HEK293 (cell line): ENCODE results near the gene SLC38A8.

ENCODE experiments used
- CTCF ChIA-PET: fragments of 350-600 bp; formaldehyde crosslinking; extraction: SDS; loops from one replicate; lab custom pipeline; 2021; ENCODE audit warnings: antibody characterized with exemption; lab: Yijun Ruan, JAX
- POLR2A ChIA-PET: fragments of 300-600 bp; formaldehyde crosslinking; extraction: SDS; loops from one replicate; lab custom pipeline; 2020; ENCODE audit warnings: antibody characterized with exemption, inconsistent platforms; lab: Yijun Ruan, JAX
- H3K27ac ChIP-seq: fragments of 200-500 bp; sonication (Bioruptor generic); 2 replicates; pipeline ENCODE4 v1.5.1; 2014; ENCODE audit warnings: low read depth, low read length, control low read depth, inconsistent platforms; ENCODE audit errors: extremely low read depth
- H3K36me3 ChIP-seq, 2 experiments: fragments of 200-500 bp in 1 of 2; sonication (Bioruptor generic) in 1 of 2; 1 replicate in 1 of 2; 2 replicates in 1 of 2; pipeline ENCODE4 v1.5.1; 2014 to 2017; ENCODE audit warnings: inconsistent platforms in 2 of 2, low read length in 2 of 2; ENCODE audit not compliant: control insufficient read depth in 2 of 2, insufficient read depth in 1 of 2
- H3K4me1 ChIP-seq: fragments of 200-500 bp; sonication (Bioruptor generic); 2 replicates; pipeline ENCODE4 v1.5.1; 2014; ENCODE audit warnings: mild to moderate bottlenecking, low read length, inconsistent platforms; ENCODE audit not compliant: control insufficient read depth, insufficient read depth
- H3K4me3 ChIP-seq: 2 replicates; pipeline ENCODE4 v1.5.1; 2011; ENCODE audit warnings: low read depth, mild to moderate bottlenecking, control low read depth, low read length, moderate library complexity
- H3K9me3 ChIP-seq: fragments of 200-500 bp; sonication (Bioruptor generic); 2 replicates; pipeline ENCODE4 v1.5.1; 2014; ENCODE audit warnings: low read depth, low read length, inconsistent platforms; ENCODE audit not compliant: control insufficient read depth, insufficient read depth
- INSM2 ChIP-seq: fragments of 450-650 bp; formaldehyde crosslinking; IDR thresholded peaks from 2 replicates; pipeline ENCODE4 v1.5.1; 2016; ENCODE audit warnings: missing biosample characterization, missing genetic modification characterization
- KLF1 ChIP-seq: fragments of 450-650 bp; formaldehyde crosslinking; IDR thresholded peaks from 2 replicates; pipeline ENCODE4 v1.5.1; 2016; ENCODE audit warnings: missing biosample characterization, missing genetic modification characterization
- KLF8 ChIP-seq: fragments of 450-650 bp; formaldehyde crosslinking; IDR thresholded peaks from 2 replicates; pipeline ENCODE4 v1.5.1; 2016; ENCODE audit warnings: missing biosample characterization, missing genetic modification characterization
- PBX3 ChIP-seq: sonication (generic); formaldehyde crosslinking; IDR thresholded peaks from 2 replicates; pipeline ENCODE4 v1.8.1; 2022; ENCODE audit warnings: mild to moderate bottlenecking, moderate library complexity, missing genetic modification reagents
- REPIN1 ChIP-seq: fragments of 450-650 bp; formaldehyde crosslinking; IDR thresholded peaks from 2 replicates; pipeline ENCODE4 v1.5.1; 2017; ENCODE audit warnings: missing biosample characterization, missing genetic modification characterization, low read depth
- TSHZ1 ChIP-seq: fragments of 450-650 bp; formaldehyde crosslinking; IDR thresholded peaks from 2 replicates; pipeline ENCODE4 v1.5.1; 2016; ENCODE audit warnings: missing biosample characterization, missing genetic modification characterization, borderline replicate concordance
- ZBTB21 ChIP-seq: fragments of 450-650 bp; formaldehyde crosslinking; IDR thresholded peaks from 2 replicates; pipeline ENCODE4 v1.5.1; 2017; ENCODE audit warnings: missing biosample characterization, missing genetic modification characterization
- ZFHX2 ChIP-seq: fragments of 450-650 bp; formaldehyde crosslinking; conservative IDR thresholded peaks from 2 replicates; pipeline ENCODE4 v1.5.1; 2016; ENCODE audit warnings: missing biosample characterization, missing genetic modification characterization
- ZNF133 ChIP-seq: fragments of 450-650 bp; formaldehyde crosslinking; IDR thresholded peaks from 2 replicates; pipeline ENCODE4 v1.5.1; 2016; ENCODE audit warnings: missing biosample characterization, missing genetic modification characterization
- ZNF223 ChIP-seq: fragments of 450-650 bp; formaldehyde crosslinking; IDR thresholded peaks from 2 replicates; pipeline ENCODE4 v1.5.1; 2016; ENCODE audit warnings: missing biosample characterization, missing genetic modification characterization
- ZNF280D ChIP-seq: fragments of 450-650 bp; formaldehyde crosslinking; IDR thresholded peaks from 2 replicates; pipeline ENCODE4 v1.5.1; 2016; ENCODE audit warnings: missing biosample characterization, missing genetic modification characterization
- ZNF521 ChIP-seq: fragments of 450-650 bp; formaldehyde crosslinking; IDR thresholded peaks from 2 replicates; pipeline ENCODE4 v1.5.1; 2017; ENCODE audit warnings: missing biosample characterization, mild to moderate bottlenecking, missing genetic modification characterization
- ZNF621 ChIP-seq: fragments of 450-650 bp; formaldehyde crosslinking; IDR thresholded peaks from 2 replicates; pipeline ENCODE4 v1.5.1; 2017; ENCODE audit warnings: missing biosample characterization, missing genetic modification characterization
- ZNF639 ChIP-seq: fragments of 450-650 bp; formaldehyde crosslinking; IDR thresholded peaks from 2 replicates; pipeline ENCODE4 v1.5.1; 2016; ENCODE audit warnings: missing biosample characterization, missing genetic modification characterization
- ZNF768 ChIP-seq: fragments of 450-650 bp; formaldehyde crosslinking; IDR thresholded peaks from 2 replicates; pipeline ENCODE4 v1.5.1; 2018; ENCODE audit warnings: missing biosample characterization, mild to moderate bottlenecking, missing genetic modification characterization
- ZNF830 ChIP-seq: fragments of 450-650 bp; IDR thresholded peaks from 2 replicates; pipeline ENCODE4 v1.5.0; 2018; ENCODE audit warnings: missing biosample characterization, missing genetic modification characterization, low read depth, mild to moderate bottlenecking, moderate library complexity
- ZXDB ChIP-seq: fragments of 450-650 bp; formaldehyde crosslinking; IDR thresholded peaks from 2 replicates; pipeline ENCODE4 v1.5.1; 2016; ENCODE audit warnings: missing biosample characterization, missing genetic modification characterization

SLC38A8 gene

GRCh38 chr16:83972256-83973008 is 70.2 kb downstream of the SLC38A8 start:
- H3K4me3 ChIP-seq: no peak overlapping the region
- no peaks in the 10 kb centered on the region for H3K36me3 ChIP-seq
- no peak overlapping the region for H3K27ac ChIP-seq
- H3K4me1 ChIP-seq: no peaks in the 10 kb centered on the region
- CTCF ChIA-PET: interaction anchor here (0.6 to 5.3 kb wide), 2 partner anchors 92 to 101 kb away, joined by 3 to 46 read pairs; no protein-coding TSS in a partner anchor
- POLR2A ChIA-PET: no interaction called here
- TF ChIP-seq REPIN1: no peak
- no peak for TF ChIP-seq ZNF639 (tag by site-specific recombination)
- TF ChIP-seq ZNF133: no peak
- TF ChIP-seq ZNF621 (tag by site-specific recombination): no peak
- TF ChIP-seq ZNF768 (tag by site-specific recombination): 0 out of 2 replicates have a peak, but pooled peaks have one; percentile 12
- no peak for TF ChIP-seq KLF8
- TF ChIP-seq ZNF223 (tag by site-specific recombination): no peak
- no peak for TF ChIP-seq ZXDB (tag by site-specific recombination)
- no peaks in the 10 kb centered on the region for H3K9me3 ChIP-seq

- Histone ChIP-seq H3K9me3 (no peaks in the 10 kb centered on the region), H3K27ac (no peak overlapping the region), H3K4me1 (no peaks in the 10 kb centered on the region), H3K36me3 (no peaks in the 10 kb centered on the region), H3K4me3 (no peak overlapping the region)
- ChIA-PET CTCF (interaction anchor here (0.6 to 5.3 kb wide), 6 partner anchors 12 to 1128 kb away, joined by 3 to 46 read pairs (median 3); no protein-coding TSS in a partner anchor), POLR2A (no interaction called here)
- no peak for TF ChIP-seq PBX3 (CRISPR knock-in tag)
- TF ChIP-seq KLF1: peak; percentile 35
- TF ChIP-seq ZBTB21 (tag by site-specific recombination): no peak
These were observed 71.1 kb downstream of the SLC38A8 start for GRCh38 chr16:83971165-83972130.

GRCh38 chr16:83970430-83970815 is 72.2 kb downstream of the SLC38A8 start:
- ChIA-PET CTCF (interaction anchor here (0.5 to 5.3 kb wide), 4 partner anchors 14 to 279 kb away, joined by 3 to 46 read pairs (median 3); no protein-coding TSS in a partner anchor), POLR2A (interaction anchor here (1.1 kb wide), 1 partner anchor 44 kb away, joined by 3 read pairs; no protein-coding TSS in a partner anchor)
- no peaks in the 10 kb centered on the region for H3K36me3 ChIP-seq
- no peak overlapping the region for H3K27ac ChIP-seq
- no peaks in the 10 kb centered on the region for H3K4me1 ChIP-seq
- no peak overlapping the region for H3K4me3 ChIP-seq
- H3K9me3 ChIP-seq: no peaks in the 10 kb centered on the region
- TF ChIP-seq ZFHX2 (tag by site-specific recombination): no peak
- TF ChIP-seq ZNF830 (tag by site-specific recombination): no peak
- no peak for TF ChIP-seq ZNF521 (tag by site-specific recombination)
- no peak for TF ChIP-seq INSM2 (tag by site-specific recombination)
- no peak for TF ChIP-seq ZNF280D
- TF ChIP-seq TSHZ1 (tag by site-specific recombination): no peak
